ENCODE measurements around the gene KIRREL3. TPM values are rescaled to one million over a fixed set of nuclear protein-coding genes. Genes with fewer than 3 reads are reported as not detected.

KIRREL3 gene
- total RNA-seq, 1 experiment from 2014 or later = 0.44 TPM

DNA sequence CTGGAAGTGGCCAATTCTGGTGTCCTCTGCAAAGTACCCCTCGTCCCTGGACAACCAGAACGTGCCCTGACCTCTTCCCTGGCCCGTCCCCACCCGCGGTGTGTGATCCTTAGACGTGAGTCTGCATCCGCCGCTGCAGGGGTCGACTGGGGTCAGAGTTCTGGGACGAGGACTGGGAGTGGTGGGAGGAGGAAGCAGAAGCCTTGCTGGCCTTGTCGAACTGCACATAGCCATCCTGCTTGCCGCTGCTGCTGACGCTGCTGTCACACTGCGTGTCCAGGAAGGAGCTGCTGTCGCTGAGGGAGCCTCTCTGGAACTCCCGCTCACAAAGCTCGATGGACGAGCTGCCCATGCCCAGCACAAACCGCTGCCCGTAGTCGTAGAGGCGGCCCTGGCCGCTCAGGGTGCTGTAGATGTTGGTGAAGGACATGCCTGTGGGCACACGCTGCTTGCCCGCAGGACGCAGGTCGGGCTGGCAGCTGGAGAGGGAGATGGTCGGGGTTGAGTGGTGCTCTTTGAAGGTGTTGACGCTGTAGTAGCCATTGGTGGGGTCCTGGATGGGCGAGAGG, 576.0 kb downstream of the KIRREL3 start:
- ChIA-PET CTCF (no interaction called here), POLR2A (ENCODE audit: unreplicated experiment) (interaction anchor here (0.6 kb wide), 1 partner anchor 93 kb away, joined by 4 read pairs; no protein-coding TSS in a partner anchor)
- Histone ChIP-seq H3K36me3 (ENCODE audit: low read depth, low read length) (no peaks in the 10 kb centered on the region; the same call in 1 of the 2 replicates), H3K4me2 (ENCODE audit: low read length) (no peak overlapping the region), H3K4me3 (ENCODE audit: low read length) (no peak overlapping the region), H3K9me2 (replicated peaks; ENCODE audit: low read length) (no peaks in the 10 kb centered on the region), H3K9me3 (ENCODE audit: low read length) (no peaks in the 10 kb centered on the region), H3F3A (ENCODE audit: low read length, unreplicated experiment) (no peaks in the 10 kb centered on the region), H2AFZ (ENCODE audit: low read length) (no peak overlapping the region), H3K79me2 (ENCODE audit: low read length) (no peaks in the 10 kb centered on the region), H3K4me1 (ENCODE audit: insufficient read depth, low read length) (no peaks in the 10 kb centered on the region; the same call in 1 of the 2 replicates), H4K20me1 (ENCODE audit: low read length) (no peaks in the 10 kb centered on the region), H3K9ac (ENCODE audit: low read length) (no peak overlapping the region), H3K27me3 (ENCODE audit: low read length) (no peaks in the 10 kb centered on the region), H3K27ac (ENCODE audit: low read length) (no peak overlapping the region)
- BruUV-seq (replicated peaks) = no TSS peak
- intact Hi-C loops (cut with micrococcal nuclease) = loop anchor here (5.0 kb wide), 1 partner anchor 57 kb away; no protein-coding TSS in a partner anchor
- DNase-seq (no peak), ATAC-seq (no peak)
- no peak for TF ChIP-seq EZH2 (IDR thresholded peaks at IDR 0.05; ENCODE audit: low read length, unreplicated experiment)
- TF ChIP-seq, protein P1, sequence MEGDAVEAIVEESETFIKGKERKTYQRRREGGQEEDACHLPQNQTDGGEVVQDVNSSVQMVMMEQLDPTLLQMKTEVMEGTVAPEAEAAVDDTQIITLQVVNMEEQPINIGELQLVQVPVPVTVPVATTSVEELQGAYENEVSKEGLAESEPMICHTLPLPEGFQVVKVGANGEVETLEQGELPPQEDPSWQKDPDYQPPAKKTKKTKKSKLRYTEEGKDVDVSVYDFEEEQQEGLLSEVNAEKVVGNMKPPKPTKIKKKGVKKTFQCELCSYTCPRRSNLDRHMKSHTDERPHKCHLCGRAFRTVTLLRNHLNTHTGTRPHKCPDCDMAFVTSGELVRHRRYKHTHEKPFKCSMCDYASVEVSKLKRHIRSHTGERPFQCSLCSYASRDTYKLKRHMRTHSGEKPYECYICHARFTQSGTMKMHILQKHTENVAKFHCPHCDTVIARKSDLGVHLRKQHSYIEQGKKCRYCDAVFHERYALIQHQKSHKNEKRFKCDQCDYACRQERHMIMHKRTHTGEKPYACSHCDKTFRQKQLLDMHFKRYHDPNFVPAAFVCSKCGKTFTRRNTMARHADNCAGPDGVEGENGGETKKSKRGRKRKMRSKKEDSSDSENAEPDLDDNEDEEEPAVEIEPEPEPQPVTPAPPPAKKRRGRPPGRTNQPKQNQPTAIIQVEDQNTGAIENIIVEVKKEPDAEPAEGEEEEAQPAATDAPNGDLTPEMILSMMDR (conservative IDR thresholded peaks at IDR 0.05; ENCODE audit: low read depth, low read length) = no peak
- TF ChIP-seq EZH2phosphoT487 (IDR thresholded peaks at IDR 0.05; ENCODE audit: borderline replicate concordance, low read length) = no peak

DNA sequence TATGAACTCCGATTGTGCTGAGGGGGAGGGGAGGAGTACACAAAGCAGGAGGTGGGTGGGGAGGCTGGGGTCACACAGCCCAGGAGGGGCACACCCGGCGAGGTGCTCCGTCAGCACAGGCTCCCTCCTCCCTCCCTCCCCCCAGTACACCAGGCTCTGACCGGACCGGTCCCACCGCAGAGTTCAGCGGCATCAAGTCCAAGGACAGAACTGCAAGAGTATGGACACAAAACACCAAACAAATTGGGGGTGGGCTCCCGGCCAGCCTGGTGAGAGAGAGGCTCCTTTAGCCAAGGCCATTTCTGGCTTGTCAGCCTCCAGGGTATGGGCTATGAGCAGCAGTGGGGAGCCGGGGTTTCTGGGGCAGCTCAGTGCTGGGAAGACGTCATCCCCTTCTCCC, 576.8 kb downstream of the KIRREL3 start:
- intact Hi-C loops (cut with micrococcal nuclease) = loop anchor here (5.0 kb wide), 1 partner anchor 56 kb away; no protein-coding TSS in a partner anchor
- no peaks in the 10 kb centered on the region; the same call in 1 of the 2 replicates for H3K36me3 ChIP-seq (ENCODE audit: low read depth, low read length)
- no peak overlapping the region for H2AFZ ChIP-seq (ENCODE audit: low read length)
- H3K27me3 ChIP-seq (ENCODE audit: low read length) = no peaks in the 10 kb centered on the region
- no peaks in the 10 kb centered on the region for H3K9me3 ChIP-seq (ENCODE audit: low read length)
- no peaks in the 10 kb centered on the region for H3K79me2 ChIP-seq (ENCODE audit: low read length)
- no peaks in the 10 kb centered on the region; the same call in 1 of the 2 replicates for H3K4me1 ChIP-seq (ENCODE audit: insufficient read depth, low read length)
- no peak overlapping the region for H3K27ac ChIP-seq (ENCODE audit: low read length)
- H3K9ac ChIP-seq (ENCODE audit: low read length) = no peak overlapping the region
- H4K20me1 ChIP-seq (ENCODE audit: low read length) = no peaks in the 10 kb centered on the region
- TF ChIP-seq, protein P1 (conservative IDR thresholded peaks at IDR 0.05; ENCODE audit: low read depth, low read length) = no peak
- TF ChIP-seq EZH2 (IDR thresholded peaks at IDR 0.05; ENCODE audit: low read length, unreplicated experiment) = no peak
- TF ChIP-seq EZH2phosphoT487 (IDR thresholded peaks at IDR 0.05; ENCODE audit: borderline replicate concordance, low read length) = no peak
- no peaks in the 10 kb centered on the region for H3F3A ChIP-seq (ENCODE audit: low read length, unreplicated experiment)
- H3K9me2 ChIP-seq (replicated peaks; ENCODE audit: low read length) = no peaks in the 10 kb centered on the region
- BruUV-seq (replicated peaks) = no TSS peak
- DNase-seq (no peak), ATAC-seq (no peak; the same call in 1 of the 2 replicates)
- H3K4me3 ChIP-seq (ENCODE audit: low read length) = no peak overlapping the region
- H3K4me2 ChIP-seq (ENCODE audit: low read length) = no peak overlapping the region
- ChIA-PET CTCF (no interaction called here), POLR2A (ENCODE audit: unreplicated experiment) (no interaction called here)

DNA sequence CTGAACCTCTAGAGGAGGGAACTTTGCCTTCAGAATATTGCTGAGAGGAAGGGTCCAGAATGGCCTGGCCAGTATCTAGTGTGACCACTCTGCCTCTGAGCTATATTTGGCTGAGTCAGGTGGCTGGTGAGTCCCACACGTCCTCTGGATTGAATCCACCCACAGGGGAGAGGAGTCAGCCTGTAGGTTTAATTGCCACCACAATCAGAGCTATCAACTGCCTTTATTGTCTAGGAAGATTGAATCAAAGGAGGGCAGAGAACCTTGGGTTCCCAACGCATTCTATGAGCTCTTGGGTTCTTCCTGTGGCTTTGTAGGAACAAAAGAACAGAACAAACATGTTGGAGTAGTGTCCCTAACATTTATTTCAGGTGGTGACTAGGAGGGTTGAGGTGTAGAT, 577.4 kb downstream of the KIRREL3 start:
- H3K36me3 ChIP-seq (ENCODE audit: low read depth, low read length) = peaks cover 1% of the 10 kb centered on the region; the same call in 1 of the 2 replicates
- H3K4me3 ChIP-seq (ENCODE audit: low read length) = no peak overlapping the region
- no peak overlapping the region for H3K4me2 ChIP-seq (ENCODE audit: low read length)
- no TSS peak for BruUV-seq (replicated peaks)
- ChIA-PET CTCF (no interaction called here), POLR2A (ENCODE audit: unreplicated experiment) (no interaction called here)
- intact Hi-C loops (cut with micrococcal nuclease) = loop anchor here (5.0 kb wide), 1 partner anchor 56 kb away; no protein-coding TSS in a partner anchor
- no peaks in the 10 kb centered on the region for H3K79me2 ChIP-seq (ENCODE audit: low read length)
- no peak overlapping the region for H2AFZ ChIP-seq (ENCODE audit: low read length)
- no peaks in the 10 kb centered on the region; the same call in 1 of the 2 replicates for H3K4me1 ChIP-seq (ENCODE audit: insufficient read depth, low read length)
- no peak overlapping the region for H3K27ac ChIP-seq (ENCODE audit: low read length)
- H4K20me1 ChIP-seq (ENCODE audit: low read length) = no peaks in the 10 kb centered on the region
- DNase-seq = no peak
- no peak; the same call in 1 of the 2 replicates for ATAC-seq
- H3K27me3 ChIP-seq (ENCODE audit: low read length) = no peaks in the 10 kb centered on the region
- H3F3A ChIP-seq (ENCODE audit: low read length, unreplicated experiment) = no peaks in the 10 kb centered on the region
- H3K9ac ChIP-seq (ENCODE audit: low read length) = no peak overlapping the region
- H3K9me2 ChIP-seq (replicated peaks; ENCODE audit: low read length) = no peaks in the 10 kb centered on the region
- TF ChIP-seq, protein P1 (conservative IDR thresholded peaks at IDR 0.05; ENCODE audit: low read depth, low read length) = no peak
- TF ChIP-seq EZH2phosphoT487 (IDR thresholded peaks at IDR 0.05; ENCODE audit: borderline replicate concordance, low read length) (no peak), EZH2 (IDR thresholded peaks at IDR 0.05; ENCODE audit: low read length, unreplicated experiment) (no peak)
- no peaks in the 10 kb centered on the region for H3K9me3 ChIP-seq (ENCODE audit: low read length)

Data from PC-3 (cell line).